NCI-H2227 treated with DMSO at 0.1 percent for 48 hours (cell line): ENCODE data around the gene FAM171A1.
"Not testable (repeated sequence)": the region's sequence is repeated elsewhere in the genome, so short reads cannot be mapped to it uniquely, and the experiment has no call there.

ENCODE experiments used
- DNase-seq: peaks from one replicate; lab custom pipeline; 2025; lab: John Stamatoyannopoulos, UW

Gene FAM171A1

DNA sequence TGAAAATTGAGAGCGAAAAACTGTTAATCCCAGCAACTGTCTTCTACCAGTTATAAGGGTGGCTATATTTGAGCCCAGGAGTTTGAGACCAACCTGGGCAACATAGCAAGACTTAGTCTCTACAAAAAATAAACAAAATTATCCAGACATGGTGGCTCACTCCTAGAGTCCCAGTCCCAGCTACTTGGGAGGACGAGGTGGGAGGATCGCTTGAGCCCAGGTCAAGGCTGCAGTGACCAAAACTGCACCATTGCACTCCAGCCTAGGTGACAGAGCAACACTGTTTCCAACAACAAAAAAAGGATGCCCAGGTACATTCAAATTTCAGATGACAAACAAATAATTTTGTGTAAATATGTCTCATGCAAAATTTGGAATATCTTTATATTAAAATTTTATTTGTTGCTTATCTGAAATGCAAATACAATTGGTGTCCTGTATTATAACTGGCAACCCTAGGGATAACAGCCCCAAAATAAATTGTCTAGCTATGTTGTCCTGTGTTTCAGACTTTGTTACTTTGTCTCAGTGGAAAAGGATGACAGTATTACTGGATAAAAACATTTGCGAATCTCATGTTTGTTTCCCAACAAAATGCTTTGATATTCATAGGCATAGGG, 26.7 kb downstream of the FAM171A1 start:
- DNase-seq, result no peak

DNA sequence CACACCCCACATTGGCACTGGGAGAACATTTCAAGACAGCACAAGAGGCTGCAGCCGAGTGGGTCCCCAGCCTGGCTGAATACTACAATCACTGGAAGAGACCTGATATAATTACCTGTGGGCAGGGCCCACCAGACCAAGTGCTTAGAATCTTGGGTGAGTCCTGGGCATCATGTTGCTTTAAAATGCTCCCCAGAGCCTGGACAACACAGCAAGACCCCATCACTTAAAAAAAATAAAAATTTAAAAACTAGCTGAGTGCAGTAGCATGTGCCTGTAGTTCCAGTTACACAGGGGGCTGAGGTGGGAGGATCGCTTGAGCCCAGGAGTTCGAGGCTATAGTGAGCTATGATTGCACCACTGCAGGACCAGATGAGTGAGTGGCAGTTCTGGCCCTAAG, 28.1 kb downstream of the FAM171A1 start:
- DNase-seq, result no peak

DNA sequence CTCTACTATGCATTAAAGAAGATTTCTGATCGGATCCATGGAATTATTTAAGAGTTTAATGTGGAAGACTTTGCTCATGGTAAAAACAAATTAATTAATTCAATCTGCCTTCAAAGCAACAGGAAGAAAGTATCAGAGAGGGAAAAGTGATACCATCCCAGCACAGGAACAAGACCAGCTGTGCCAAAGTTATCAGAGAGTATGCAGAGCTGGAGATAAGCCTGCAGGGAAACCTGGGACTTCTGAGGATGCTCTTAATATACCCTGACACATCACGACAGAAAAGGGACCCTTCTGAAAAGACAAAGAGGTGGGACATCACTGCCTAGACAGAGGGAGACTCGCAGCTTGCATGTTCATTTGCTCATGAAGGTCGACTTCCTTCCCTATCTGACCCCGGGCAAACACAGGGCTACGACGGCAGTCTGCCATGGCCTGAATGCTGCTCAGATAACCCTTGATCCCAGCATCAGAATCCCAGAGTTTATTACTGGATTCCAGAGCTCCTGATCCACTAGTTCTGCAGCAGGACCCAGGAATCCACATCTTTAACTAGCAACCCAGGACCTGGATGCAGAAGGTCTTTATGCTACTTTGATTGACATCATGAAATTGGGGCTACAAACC, 29.5 kb downstream of the FAM171A1 start:
- no peak for DNase-seq

GRCh38 chr10:15339892-15340291, 31.2 kb downstream of the FAM171A1 start:
- DNase-seq, result no peak

GRCh38 chr10:15337441-15337923, 33.6 kb downstream of the FAM171A1 start:
- DNase-seq, result not testable (repeated sequence)

- no peak for DNase-seq
These were observed 34.9 kb downstream of the FAM171A1 start for GRCh38 chr10:15336211-15336610.

DNA sequence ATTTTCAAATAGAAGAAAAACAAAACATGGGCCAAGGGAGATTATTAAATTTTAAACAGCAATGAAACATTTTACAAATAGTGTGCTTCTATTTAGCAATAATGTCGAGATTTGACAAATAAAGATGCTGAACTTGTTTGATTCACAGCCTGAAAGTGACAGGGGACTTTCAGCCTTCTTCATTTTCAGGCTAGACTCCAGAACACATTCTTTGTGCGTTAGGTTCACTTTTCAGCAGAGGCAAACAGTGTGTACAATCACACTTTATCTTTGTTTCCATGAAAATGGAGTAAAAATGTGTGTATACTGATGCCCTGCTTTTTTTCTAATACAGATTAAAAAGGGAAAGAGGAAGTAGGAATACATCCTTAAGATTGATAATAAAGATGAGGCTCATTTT, 35.6 kb downstream of the FAM171A1 start:
- DNase-seq, result no peak

- DNase-seq, result no peak
These were observed 36.3 kb downstream of the FAM171A1 start for GRCh38 chr10:15334650-15335323.

DNA sequence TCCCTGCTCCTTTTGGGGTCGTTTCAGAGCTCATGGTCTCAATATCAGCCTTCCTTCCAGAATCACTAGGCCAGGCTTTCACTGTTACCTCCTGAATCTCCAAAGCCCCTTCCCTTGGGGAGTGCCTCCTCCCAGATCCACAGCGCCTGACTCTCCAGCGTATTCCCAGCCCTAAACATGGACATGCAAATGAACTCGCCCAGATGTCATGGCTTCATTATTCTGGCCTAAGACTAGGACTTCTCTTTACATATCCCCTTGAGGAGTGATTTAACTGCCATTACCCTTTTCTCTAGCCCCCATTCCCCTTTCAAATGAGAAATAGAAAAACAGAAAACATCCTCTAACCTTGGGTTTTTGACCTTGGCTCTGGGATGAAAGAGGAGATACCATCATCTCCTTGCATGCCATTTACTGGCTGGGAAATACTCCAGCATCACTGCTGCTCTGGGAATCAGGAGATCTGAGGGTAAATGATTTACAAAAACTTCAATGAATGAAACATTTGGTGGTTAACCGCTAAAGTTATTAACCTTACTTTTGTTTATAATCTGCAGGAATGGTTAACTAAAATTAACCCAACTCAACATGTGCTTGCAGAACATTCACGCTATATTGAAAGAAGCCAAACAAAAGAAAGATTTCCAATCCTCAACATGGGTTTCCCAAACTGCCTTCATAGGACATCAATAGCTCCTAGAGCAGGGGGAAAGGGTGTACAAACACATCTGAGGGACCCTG, 37.0 kb downstream of the FAM171A1 start:
- no peak for DNase-seq

DNA sequence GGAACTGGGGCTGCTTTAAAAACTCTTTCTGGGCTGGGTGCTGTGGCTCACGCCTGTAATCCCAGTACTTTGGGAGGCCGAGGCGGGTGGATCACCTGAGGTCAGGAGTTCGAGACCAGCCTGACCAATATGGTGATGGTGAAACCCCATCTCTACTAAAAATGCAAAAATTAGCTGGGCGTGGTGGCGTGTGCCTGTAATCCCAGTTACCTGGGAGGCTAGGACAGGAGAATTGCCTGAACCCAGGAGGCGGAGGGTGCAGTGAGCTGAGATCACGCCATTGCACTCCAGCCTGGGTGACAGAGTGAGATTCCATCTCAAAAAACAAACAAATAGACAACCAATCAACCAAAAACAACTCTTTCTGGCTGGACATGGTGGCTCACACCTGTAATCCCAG, 37.9 kb downstream of the FAM171A1 start:
- not testable (repeated sequence) for DNase-seq

DNA sequence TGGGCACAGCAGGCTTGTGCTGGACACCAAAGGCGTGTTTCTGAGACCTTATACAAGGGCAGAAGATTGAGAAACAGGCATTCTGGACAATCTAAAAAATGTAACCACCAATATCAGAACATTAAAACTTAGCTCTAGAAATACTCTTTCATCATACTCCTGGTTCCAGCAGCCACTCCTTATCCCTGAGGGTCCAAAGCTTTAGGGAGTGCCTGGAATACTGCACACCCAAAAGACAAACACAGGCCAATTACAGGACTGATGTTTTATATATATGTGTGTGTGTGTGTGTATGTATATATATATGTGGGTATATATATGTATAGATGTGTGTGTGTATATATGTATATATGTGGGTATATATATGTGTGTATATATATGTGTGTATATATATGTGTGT, 39.6 kb downstream of the FAM171A1 start:
- DNase-seq, result no peak

- no peak for DNase-seq
These were observed 41.7 kb downstream of the FAM171A1 start for GRCh38 chr10:15329437-15329836.

DNA sequence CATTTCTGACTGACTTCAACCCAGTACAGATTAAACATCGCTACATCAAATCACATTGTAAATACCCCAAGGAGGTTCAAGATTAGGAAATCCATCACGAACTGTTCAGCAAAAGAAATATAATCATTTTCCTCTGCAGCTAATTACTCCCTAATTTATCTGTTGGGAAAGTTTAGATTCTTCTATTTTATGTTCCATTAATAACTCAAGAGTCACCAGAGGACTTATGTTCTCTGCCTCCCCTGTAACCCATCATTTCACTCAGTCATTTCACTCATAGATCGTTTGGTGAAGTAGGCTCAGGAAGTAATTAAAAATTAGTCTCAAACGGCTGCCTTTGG, 45.2 kb downstream of the FAM171A1 start:
- no peak for DNase-seq

DNA sequence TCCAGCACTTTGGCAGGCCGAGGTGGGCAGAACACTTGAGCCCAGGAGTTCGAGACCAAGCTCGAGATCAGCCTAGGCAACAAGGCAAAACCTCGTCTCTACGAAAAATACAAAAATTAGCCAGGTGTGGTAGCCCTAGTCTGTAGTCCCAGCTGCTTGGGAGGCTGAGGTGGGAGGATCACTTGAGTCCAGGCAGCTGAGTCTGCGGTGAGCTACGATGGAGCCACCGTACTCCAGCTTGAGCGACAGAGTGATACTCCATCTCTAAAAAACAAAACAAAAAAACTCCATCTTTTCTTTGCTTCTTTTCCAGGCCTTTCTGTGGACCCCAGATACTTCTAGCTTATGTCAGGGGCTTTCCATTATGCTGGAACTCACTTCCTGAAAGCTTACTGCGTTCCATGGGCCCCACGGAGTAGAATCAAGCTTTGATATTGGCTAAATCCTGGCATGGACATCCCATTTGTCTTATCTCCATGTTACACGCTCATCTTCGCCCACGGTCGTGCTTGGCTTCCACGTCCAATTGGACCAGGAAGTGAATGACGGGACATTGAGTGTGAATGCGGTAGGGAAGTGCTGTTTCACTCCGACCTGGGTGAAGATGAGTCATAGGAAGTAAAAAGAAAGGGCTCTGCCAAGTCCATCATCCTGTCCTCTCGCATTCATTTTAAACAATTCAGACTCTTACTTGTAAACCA, 45.7 kb downstream of the FAM171A1 start:
- no peak for DNase-seq

DNA sequence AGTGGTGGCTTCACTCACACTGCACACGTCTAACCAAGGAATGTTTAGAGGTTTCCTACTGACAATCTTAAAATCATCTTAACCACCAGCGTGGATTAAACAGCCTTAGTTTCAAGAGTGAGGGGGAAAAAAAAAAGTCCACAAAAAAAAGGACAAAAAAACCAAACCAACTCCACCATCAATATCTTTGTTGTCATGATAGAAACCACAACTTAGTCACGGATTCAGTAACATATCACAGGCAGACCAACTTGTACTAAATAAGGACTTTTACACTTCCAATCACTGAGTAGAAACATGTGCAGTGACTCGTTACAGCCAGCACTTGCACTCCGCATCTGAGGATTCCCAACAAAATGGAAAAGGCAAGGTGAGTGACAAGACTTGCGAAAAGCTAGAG, 46.5 kb downstream of the FAM171A1 start:
- no peak for DNase-seq

DNA sequence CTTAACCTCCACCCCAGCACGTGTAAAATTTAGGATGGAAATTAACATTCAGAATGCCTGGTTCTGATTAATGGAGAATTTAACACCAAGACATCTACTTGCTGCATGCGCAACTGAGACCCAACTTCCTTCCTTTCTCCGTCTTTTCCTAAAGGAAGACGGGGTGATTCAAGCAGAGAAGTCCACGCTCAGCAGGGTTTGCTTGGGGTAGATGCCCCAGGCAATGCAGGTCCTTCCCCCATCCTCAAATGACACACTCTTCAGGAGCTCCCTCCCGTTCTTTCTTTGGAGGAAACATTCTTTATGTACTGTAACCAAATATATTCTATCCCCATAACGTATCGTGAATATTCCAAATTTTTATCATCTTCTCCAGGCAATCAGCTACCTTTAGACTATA, 47.0 kb downstream of the FAM171A1 start:
- DNase-seq, result no peak

DNA sequence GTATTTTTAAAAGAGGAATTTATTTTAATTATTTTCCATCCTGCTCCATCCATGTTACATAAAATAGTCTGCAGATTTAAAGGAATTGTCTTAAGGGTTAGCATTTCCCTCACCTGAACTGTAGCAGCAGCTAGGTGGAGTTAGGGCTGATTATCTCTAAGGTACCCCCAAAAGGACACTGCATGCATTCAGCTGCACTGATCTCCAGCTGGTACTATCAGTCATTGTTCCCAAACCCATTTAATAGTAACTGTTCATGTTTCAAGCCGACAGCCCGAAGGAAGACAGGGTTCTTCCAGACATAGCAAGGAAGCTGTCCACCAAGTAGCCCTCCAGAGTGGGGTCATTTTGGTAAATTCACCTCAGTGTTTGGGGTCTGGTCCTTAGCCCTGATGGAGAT, 48.7 kb downstream of the FAM171A1 start:
- no peak for DNase-seq

DNA sequence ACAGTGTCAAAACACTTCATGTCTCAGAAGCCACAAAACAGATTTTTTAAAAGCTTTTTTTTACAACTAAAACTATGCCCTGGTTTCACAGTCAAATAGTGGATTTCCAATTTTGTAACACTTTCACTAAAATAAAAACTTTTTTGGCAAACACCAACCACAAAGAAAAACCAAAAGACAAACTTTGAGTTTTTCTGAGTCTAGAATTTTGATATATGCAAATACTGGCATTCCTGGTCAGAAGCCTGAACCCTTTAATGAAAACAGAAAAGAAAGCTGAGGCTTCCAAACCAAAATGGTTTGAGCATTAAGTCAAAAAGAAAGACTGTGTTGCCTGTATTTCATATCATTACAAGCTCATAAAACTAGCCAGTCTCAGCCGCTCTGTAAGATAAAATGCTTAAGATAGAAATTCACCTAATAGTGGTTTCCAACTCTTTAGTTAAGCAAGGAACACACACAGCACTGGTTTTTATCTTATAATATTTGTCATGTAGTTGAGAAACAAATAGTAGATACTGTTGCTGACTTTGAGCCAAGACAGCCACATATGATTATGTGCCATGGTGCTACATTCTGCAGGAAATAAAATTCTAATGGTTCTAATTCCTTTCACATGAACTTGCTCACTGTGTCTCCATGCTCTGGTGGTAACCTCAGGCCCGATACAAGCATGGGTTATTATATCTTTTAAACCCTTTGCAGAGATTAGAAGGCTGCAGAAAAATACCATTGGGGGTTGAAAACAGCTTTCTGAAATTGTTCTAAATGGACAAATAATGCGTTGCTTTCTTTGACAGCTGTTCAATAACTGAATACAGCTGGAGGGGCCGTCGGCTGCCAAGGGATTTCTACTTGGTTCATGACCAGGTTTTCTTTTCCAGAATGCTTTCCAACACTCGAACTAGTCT, 49.4 kb downstream of the FAM171A1 start:
- no peak for DNase-seq

DNA sequence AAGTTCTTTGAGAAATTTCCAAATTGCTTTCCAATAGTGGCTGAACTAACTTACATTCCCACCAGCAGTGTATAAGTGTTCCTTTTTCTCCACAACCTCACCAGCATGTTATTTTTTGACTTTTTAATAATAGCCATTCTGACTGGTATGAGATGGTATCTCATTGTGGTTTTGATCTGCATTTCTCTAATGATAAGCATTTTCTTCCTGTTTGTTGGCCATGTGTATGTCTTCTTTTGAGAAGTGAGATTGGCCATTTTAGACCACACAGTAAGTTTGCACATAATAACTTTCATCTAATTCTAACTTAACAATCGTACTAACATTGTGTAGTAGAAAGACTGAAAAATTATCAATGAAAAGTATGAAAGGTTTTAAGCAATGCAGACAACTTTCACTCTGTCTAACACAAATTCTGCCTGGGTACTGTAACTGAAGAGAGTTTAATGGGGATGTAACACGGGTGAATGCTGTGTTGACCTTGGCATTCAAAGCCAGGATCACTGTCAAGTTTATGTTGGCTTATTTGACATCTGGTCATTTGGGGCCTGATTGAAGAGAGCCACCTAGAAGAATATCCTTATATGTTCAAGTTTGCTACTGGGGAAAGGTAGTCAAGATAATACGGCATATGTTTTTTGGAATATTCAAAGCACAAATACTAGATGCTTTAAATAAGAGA, 50.4 kb downstream of the FAM171A1 start:
- DNase-seq, result no peak

- DNase-seq, result no peak
These were observed 51.0 kb downstream of the FAM171A1 start for GRCh38 chr10:15320118-15320517.
